ENCODE measurements around the gene LIN54.
"Not testable (repeated sequence)": the region's sequence is repeated elsewhere in the genome, so short reads cannot be mapped to it uniquely, and the experiment has no call there.

The LIN54 gene

DNA sequence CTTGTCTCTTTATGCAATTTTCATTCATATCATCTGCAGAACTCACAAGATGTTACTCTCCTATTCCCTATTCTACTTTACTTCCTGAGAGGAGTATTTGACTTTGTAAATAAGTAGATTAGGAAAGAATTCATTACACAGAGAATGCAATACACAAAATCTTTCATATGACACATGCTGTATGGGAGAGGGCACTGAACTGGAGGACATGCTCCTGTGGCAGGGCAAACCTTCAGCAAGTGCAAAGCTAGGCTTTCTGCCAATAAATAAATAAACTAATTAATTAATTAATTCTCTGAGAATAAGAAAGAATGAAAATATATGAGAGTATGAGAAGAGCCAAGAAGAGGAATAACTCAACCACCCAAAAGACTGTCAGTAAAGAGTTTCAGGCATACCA lies 76.2 kb downstream of the LIN54 start:
- no peak for DNase-seq

DNA sequence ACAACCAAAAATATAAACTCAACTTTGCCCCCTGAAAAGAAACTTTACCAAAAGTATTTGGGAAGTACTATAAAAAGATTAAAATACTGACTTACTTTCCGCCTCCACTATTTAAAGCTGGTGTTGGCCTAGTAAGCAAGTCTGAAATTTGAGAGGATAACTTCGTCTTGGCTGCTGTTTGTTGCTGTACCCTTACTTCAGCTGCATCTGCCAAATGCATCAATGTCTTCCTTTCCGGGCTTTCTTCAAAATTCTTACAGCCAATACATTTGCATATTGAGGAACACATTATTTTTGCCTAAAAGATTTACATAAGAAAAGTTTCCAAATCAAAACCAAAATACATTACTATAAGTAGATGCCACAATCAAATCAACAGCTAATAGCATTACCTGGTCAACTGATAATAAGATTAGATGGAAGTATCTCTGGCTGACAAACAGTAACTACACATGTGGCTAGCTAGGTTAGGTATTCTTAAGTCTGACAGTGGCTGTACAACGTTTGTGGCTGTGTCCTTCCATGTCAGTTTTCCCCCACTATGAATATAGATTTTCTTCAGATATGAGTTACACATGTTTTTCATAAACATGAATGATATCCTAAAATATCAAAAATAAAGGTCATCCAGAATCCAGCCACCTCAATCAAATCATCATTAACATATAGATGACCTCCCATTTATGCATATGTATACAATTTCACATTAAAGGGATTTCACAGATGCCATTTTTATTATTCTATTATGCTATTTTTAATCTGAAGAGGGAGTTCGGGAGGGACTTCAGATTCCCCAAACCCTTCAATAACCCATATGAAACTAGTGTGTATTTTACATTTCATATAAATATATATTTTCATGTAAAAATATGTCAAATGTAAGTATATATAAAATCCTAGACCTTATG lies 79.5 kb downstream of the LIN54 start:
- DNase-seq: no peak

DNA sequence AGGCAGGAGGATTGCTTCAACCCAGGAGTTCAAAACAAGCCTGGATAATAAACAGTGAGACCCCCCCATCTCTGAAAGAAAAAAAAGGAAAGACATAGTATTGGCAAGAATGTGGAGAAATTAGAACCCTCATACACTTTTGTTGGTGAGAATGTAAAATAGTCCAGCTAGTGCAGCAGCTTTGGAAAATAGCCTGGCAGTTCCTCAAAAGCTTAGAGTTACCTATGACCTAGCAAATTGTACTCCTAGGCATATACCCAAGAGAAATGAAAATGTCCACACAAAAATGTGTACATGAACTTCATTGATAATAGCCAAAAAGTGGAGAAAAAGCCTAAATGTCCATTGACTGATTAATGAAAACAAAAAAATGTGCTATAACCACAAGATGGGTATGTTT lies 88.8 kb downstream of the LIN54 start:
- no peak for DNase-seq

DNA sequence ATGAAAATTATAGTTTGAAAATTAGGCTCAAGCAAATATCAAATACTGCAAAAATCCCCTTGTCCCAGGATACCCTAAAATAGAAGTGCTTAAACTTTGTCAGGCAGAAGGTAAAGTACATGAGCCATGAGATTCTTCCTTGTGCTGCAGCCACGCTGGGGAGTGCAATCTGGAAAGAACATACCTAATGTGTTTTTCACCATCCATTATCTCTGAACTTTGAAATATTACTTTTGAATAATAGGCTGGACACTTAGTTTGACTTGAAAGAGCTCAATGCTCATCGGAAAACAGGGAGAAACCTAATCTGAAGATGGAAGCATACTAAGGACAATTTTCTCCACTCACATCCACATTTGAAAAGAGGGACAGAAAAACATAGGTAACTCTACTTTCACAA lies 91.2 kb downstream of the LIN54 start:
- DNase-seq: no peak

DNA sequence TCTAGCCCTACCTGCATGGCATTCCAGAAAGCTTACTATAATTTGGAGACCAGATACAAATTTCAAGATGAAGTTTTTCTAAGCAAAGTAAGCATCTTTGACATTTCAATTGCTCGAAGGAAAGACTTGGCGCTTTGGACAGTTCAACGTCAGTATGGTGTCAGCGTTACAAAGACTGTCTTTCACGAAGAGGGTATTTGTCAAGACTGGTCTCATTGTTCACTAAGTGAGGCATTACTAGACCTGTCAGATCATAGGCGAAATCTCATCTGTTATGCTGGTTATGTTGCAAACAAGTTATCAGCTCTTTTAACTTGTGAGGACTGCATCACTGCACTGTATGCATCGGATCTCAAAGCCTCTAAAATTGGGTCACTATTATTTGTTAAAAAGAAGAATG lies 92.5 kb downstream of the LIN54 start:
- no peak for DNase-seq

DNA sequence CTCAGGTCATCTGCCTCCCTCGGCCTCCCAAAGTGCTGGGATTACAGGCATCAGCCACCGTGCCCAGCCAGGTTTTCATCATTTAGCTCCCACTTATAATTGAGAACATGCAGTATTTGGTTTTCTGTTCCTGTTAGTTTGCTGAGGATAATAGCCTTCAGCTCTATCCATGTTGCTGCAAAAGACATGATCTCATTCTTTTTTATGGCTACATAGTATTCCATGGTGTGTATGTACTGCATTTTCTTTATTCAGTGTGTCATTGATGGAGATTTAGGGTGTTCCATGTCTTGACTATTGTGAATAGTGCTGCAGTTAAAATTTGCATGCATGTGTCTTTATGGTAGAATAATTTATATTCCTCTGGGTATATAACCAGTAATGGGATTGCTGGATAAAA lies 96.7 kb downstream of the LIN54 start:
- DNase-seq: not testable (repeated sequence)

DNA sequence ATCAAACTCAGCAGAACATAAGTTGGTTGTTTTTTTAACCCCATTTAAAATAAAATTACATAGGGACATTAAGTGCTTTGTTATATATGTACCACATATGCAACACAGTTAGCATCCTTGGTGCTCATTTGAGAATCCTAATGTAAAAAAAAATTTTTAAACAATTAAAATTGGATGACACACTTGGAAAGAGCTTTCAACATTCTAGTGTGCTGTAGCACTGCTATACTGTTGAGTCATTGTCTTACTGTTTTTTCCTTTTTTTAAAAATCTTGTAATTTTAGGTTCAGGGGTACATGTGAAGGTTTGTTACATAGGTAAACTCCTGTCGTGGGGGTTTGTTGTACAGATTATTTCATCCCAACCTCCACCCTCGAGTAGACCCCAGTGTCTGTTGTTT lies 97.3 kb downstream of the LIN54 start:
- no peak for DNase-seq

DNA sequence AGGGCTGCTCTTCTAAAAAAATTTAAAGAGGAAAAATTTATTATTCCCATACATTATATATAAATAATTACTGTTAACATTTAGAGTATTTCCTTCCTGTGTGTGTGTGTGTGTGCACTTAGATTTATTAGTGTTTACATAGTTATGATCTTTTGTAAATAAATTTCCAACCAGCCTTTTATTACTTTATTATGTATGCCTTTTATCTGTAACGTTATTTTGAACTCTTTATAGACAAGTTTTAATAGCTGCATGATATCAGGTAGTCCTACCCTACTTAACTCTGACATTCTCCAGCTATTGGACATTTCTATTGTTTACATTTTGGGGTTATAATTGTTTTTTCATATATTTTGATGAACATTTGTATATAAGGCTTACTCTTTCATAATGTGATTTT lies 101.3 kb downstream of the LIN54 start:
- no peak for DNase-seq

DNA sequence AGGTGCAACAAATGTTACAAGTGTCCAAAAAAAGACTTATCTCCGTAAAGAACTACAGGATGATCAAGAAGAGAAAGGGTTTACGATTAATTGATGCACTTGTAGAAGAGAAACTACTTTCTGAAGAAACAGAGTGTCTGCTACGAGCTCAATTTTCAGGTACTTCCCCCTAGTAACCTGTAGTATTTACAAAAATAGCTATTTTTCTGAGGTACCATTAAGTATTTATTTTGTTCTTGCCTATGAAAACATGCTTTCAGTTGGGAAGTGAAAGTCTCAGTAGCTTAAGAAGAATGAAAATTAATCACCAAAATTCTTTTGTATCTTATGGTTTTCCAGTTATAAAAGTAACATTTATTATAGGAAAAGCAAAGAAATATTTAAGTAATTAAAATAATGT lies 104.2 kb downstream of the LIN54 start:
- no peak for DNase-seq

DNA sequence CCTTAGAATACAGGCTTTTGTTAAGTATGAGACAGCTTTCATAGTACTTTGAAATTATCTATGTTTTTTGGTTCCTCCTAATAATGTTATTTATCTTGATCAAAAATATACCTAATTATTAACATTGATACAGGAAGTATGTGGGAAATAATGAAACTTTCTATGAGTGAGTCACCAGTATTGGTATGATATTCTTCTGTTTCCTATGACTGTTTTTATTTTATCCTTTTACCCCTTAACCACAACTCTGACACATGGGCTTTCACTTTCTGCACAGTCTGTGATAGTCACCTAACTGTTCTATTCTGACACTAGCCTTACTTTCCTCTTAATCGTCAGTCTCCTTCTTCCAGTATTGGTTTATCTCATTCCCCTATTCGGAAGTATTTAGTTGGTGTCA lies 105.4 kb downstream of the LIN54 start:
- DNase-seq: peak in 1 of 2 donors; percentile 41

DNA sequence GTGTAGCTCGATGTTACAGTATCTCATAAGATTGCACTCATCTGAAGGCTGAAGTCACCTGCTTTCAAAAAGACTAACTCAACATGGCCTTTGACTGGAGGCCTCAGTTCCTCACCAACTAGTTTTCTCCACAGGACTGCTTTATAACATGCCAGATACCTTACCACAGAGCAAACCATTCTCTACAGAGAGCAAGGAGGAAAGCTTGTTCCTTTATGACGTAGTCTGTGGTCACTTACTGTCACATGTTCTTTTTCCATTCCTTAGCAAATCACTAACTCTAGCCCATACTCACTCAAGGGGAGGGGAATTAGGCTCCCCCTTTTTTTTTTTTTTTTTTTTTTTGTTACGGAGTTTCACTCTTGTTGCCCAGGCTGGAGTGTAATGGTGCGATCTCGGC lies 106.9 kb downstream of the LIN54 start:
- no peak for DNase-seq

DNA sequence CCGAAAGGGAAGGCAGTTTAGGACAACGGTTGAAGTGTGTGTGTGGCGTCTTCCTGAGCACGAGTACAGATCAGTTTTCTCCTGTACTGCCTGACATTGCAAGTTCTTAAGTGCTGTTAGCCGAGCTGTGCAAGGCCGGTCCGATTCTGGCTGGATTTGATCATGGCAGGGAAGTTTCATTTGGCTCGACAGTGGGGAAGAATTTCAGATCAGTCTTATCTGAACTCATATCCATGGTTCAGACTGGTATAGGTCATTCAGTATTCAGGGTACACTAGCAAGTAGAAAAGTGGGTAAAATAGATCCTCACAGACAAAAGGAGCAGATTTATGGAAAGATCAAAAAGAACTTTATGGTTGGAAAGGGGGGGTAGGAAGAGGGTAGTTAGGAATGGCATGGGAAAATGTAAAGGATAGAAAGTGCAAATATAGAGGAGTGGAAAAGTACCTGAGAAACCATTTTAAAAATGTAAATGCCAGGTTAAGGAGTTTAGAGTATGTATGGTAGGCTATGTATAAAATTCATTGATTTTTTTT lies 109.4 kb downstream of the LIN54 start:
- no peak for DNase-seq

DNA sequence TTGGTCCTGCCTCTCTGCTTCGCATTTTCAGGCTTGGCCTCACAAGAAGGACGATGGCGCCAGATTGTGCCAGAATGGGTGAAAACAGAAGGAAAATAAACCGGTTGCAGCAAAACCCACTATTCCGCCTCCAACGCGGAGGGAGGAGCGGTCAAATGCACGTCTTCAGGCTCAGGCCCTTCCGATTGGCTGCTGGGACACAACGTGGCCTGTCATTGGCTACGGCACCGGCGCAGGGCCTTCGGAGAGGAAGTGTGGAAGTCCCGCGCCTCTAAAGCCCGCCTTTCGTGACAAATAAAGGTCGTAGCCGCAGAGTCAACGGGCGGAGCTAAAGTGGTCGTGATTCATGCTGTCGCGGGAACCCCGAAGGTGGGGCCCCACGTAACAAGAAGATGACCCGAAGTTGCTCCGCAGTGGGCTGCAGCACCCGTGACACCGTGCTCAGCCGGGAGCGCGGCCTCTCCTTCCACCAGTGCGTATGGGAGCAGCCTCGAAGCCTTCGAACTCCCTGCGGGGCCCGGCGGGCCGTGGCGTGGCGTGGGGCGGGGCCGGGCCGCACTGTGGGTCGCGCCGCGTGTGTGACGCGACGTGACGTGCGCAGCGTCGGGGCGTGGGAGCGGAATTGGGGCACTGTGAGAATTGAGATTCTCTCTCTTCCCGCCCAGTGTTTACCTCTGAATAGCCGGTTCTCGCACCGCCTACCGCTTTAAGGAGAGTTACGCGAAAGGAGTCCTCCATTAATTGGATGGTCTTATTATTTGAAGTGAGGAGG lies 110.0 kb downstream of the LIN54 start, which contains the start of gene THAP9:
TSS of gene THAP9 (plus strand) at position 325 of the 772 bp plus-strand sequence. CDS start at position 393, 68 bp downstream.
- DNase-seq: peak; percentile 99

DNA sequence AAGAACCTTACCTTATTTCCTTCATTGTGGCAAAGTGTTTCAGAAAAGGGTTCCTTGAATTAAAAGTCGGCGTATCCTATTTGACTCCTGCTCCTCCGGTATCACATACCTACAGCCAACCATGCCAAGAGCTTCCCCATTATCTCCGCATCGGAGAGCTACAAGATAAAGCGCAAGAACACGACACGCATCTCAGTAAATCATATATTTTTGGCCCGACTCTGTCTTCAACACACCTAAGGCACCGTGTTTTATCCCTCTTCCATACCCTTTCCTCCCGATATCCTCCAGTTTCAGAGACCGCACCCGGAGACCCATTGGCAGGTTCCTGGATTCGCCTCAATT lies 110.6 kb downstream of the LIN54 start:
- no peak for DNase-seq

DNA sequence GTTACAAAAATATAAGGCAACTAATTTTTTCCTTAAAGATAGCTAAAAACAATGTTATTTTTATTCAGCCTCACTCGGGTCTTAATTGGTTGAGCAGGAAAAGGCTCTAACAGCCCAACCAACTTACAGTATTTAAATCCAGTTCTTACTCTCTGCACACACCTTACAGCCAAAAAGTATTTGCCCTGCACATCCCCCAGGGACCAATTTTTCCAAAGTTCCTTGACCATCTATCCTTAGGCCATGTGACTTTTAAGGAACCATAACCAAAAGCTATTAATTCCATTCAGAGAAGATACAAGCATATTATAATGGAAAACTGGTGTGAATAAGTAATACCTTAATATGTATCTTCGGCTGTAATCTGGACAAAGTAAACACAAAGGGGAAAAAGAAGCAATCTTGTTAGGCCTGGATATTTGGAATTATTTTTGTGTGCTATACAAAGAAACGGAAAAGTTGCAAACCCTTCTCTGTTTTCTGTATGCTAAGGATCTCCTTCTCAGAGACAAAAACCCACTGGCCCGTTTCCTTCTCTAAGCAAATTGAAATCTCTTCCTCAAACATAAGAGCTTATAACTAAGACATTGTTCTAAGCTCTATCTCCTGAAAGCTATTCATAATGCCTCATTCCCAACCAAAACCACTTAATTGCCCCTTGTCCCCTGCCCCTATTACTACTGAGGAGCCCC lies 111.1 kb downstream of the LIN54 start:
- DNase-seq: no peak

DNA sequence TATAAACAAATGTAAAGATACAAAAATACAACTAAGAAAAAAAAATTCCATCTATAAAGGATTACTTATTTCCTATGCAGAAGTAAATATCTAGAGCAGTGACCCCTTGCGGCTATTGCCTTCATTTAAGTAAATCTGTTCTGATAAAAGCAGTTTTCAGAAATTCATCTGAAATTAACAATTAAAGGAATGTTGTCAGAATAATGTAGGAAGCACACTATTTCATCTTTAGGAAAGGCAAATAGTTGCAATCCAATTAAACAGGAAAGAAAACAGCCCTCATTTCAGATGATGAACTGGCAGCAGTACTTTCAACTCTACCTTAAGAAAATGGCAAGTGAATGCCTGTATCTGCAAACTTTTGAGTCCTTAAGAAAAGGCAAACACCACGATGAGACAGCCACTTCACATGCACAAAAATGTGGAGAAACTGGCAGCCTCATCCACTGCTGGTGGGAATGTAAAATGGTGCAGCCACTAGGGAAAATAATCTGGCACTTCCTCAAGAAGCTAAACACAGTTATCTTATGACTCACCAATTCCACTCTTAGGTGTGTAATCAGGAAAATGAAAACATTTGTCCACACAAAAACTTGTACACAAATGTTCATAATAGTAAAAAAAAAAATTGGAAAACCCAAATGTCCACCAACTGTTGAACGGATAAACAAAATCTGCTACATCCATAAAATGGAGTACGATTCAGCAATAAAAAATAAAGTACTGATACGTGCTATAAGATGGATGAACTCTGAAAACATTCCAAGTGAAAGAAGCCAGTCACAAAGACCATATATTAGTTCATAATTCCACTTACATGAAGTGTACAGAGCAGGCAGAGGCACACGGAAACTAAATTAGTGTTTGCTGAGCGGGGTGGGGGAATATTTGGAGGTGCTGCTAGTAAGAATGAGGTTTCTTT lies 112.0 kb downstream of the LIN54 start:
- DNase-seq: peak in 1 of 2 donors; percentile 32

DNA sequence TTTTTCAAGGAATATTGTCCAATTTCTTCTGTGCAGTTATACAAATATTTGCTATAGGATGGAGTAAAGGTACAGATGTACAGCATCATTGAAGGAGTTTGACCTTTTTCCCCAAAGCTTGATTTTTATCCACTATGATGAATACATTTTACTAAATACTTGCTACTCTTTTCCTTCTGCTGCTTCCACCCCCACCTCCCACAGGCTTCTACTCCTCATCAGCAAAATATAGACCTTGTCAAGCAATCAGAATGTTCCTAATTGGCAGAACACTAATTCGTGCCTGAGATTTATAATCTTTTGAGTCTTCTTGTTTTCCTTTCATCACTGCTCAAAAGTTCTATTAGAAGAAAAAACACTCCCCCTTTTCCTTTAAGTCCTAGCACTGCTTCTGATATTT lies 113.9 kb downstream of the LIN54 start:
- no peak for DNase-seq

DNA sequence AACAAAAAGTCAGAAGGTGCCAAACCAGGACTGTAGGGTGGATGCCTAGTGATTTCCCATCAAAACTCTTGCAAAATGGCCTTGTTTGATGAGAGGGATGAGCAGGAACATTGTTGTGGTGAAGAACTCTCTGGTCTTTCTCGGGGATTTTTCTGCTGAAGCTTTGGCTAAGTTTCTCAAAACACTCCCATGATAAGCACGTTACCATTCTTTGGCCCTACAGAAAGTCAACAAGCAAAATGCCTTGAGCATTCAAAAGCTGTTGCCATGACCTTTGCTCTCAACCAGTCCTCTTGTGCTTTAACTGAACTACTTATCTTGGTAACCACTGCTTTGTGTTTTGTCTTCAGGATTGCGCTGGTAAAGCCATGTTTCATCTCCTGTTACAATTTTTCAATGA lies 116.7 kb downstream of the LIN54 start:
- DNase-seq: no peak

DNA sequence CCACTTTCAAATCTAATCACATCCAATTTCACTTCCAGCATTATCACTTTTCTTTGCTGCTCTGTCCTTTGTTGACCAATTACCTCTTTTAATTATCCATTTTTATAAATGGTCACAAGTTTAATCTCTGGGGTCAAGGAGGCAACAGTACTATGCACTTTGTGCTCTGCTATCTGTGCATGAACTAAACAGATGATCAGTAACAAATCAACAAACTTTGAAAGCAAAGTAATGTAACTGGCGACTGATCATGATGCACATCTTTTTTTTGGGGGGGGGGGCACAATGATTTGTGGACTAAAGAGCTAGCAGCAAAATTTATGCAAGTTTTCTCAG lies 118.2 kb downstream of the LIN54 start:
- no peak for DNase-seq

DNA sequence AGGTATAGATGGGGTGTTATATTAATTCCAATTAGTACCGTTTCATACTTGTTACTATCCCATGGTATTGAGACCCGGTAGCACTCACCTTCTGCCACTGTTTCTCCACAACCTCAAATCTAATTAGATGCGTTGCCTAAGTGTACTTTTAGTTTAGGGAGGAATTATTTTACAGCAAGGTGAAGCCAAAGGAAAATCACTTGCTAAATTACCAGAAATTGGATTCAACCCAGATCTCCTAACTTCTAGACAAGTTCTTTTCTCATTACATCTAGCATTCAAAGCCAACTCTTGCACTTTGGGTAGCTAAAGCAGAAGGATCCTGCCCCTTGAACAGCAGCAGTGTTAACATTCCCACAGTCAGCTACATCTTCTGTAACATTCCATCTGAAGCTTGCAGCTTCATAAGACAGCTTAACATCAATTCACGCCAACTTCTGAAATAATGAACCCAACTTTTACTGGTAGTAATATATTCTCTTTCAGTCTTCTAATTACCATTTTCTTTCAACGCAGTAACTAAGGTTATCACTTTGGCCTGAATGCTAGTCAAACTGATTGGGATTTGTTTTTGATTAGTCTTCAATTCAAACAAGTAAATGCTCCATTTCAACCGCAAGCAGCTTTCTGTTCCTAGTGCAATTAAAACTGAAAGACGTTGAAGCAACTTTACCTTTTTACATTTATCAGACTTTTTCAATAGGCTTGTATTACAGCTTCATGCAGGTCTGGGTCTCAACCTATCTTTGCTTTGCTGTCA lies 118.7 kb downstream of the LIN54 start:
- DNase-seq: no peak

DNA sequence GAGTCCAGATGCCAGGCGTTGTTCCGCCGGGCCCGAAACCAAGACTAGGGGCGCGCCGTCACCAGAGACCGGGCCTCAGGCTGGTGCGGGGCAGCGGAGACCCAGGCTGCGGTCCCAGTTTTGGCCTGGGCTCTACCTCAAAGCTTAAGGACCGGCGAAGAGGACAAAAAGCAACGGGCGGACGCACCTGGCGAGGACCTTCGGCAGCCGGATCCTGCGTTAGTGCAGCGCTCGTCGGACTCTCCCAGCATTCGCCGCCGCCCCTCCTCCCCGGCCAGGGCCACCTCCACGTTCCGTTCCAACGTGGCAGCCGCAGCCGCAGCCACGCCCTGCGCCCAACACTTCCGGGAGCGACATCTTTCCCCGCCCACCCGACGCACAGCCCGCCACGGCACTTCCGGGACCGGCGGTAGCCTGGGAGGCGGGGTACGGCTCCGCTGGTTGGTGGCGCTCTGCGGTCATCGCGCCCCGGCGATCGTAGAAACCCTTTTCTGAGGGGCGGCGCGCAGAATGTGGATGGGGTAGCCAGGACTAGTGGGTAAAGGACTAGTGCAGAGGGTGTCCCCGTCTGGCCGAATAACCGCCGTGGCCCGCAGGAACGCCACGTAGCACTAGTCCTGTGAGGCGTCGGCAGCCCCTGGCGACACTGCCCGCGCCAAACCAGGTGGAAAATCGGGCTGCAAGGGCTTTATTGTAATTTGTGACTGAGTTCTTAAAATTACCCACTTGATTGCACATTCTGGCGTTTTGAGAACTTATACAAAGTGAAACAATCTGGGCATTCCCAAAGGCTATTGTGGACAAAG lies 119.5 kb downstream of the LIN54 start, which contains the start of gene SEC31A:
TSS of gene SEC31A (minus strand) at position 253 of the 806 bp plus-strand sequence. CDS start 9,217 bp downstream, outside the sequence.
- DNase-seq: peak; percentile 96
